Colonic mucosa (tissue), 4 donors: Measurements from ENCODE around the gene ARHGAP6. TPM values are rescaled to one million over a fixed set of nuclear protein-coding genes. Genes with fewer than 3 reads are reported as not detected.

Experiments used
- DNase-seq: peaks from one replicate; pipeline ENCODE4 v3.0.0-alpha.2; 2020
- H3K27ac ChIP-seq: fragments of 200-600 bp; one replicate; pipeline ENCODE4 v1.8.0; 2021
- H3K27me3 ChIP-seq: fragments of 200-600 bp; one replicate; pipeline ENCODE4 v1.8.0; 2021
- H3K36me3 ChIP-seq: fragments of 200-600 bp; one replicate; pipeline ENCODE4 v1.8.0; 2021
- H3K4me1 ChIP-seq: fragments of 200-600 bp; one replicate; pipeline ENCODE4 v1.8.0; 2021; ENCODE audit warnings: mild to moderate bottlenecking
- H3K4me3 ChIP-seq: fragments of 200-600 bp; one replicate; pipeline ENCODE4 v1.8.0; 2021
- H3K9ac ChIP-seq, 2 donors: one replicate each; pipeline ENCODE4 v1.7.0; 2013; ENCODE audit warnings: control low read depth in 2 of 2, low read depth in 2 of 2, low read length in 2 of 2
- H3K9me3 ChIP-seq: fragments of 200-600 bp; one replicate; pipeline ENCODE4 v1.8.0; 2021
- CTCF ChIP-seq: fragments of 200-600 bp; IDR thresholded peaks from one replicate; pipeline ENCODE4 v1.8.0; 2022; ENCODE audit warnings: antibody characterized with exemption, mild to moderate bottlenecking
- intact Hi-C: fragments of 100-400 bp; cut with DNase I; formaldehyde crosslinking; loops from one replicate; pipeline ENCODE4 v1.14.1; 2022
- total RNA-seq, 2 donors: library from RNA; stranded (reverse); fragmentation: NEBNext Ultra II Directional in 1 of 2; extraction: Animal tissue kit (Norgen Biotek cat#: 25700) in 1 of 2; gene quantifications; one replicate each; pipeline ENCODE4 v1.2.1, GENCODE V29; 2021
- donor health status: healthy.
- donor health status: DM: no; HTN: no; CAD: no.
- donor health status: DM: no; HTN: no; CAD: no.

ARHGAP6 gene
- total RNA-seq, 2 donors from 2014 or later: 1.1 to 5.0 TPM

GRCh38 chrX:11655282-11656015 lies 10.3 kb downstream of the ARHGAP6 start:
- Histone ChIP-seq H3K4me1 (no peaks in the 10 kb centered on the region), H3K9me3 (no peaks in the 10 kb centered on the region), H3K36me3 (no peaks in the 10 kb centered on the region), H3K9ac (no peak overlapping the region), H3K27ac (no peak overlapping the region), H3K27me3 (no peaks in the 10 kb centered on the region), H3K4me3 (no peak overlapping the region)
- no peak for TF ChIP-seq CTCF
- DNase-seq: no peak
- intact Hi-C loops: no loop called here

- H3K4me1 ChIP-seq: no peaks in the 10 kb centered on the region
- intact Hi-C loops: no loop called here
- no peak overlapping the region for H3K9ac ChIP-seq
- no peak overlapping the region for H3K27ac ChIP-seq
- H3K27me3 ChIP-seq: no peaks in the 10 kb centered on the region
- H3K9me3 ChIP-seq: no peaks in the 10 kb centered on the region
- no peak for TF ChIP-seq CTCF
- no peaks in the 10 kb centered on the region for H3K36me3 ChIP-seq
- no peak for DNase-seq
- H3K4me3 ChIP-seq: no peak overlapping the region
Measured at GRCh38 chrX:11648705-11649519, 16.8 kb downstream of the ARHGAP6 start.

GRCh38 chrX:11647138-11647537 lies 18.6 kb downstream of the ARHGAP6 start:
- Histone ChIP-seq H3K4me1 (no peaks in the 10 kb centered on the region), H3K9me3 (no peaks in the 10 kb centered on the region), H3K4me3 (no peak overlapping the region), H3K36me3 (no peaks in the 10 kb centered on the region), H3K27ac (no peak overlapping the region), H3K27me3 (no peaks in the 10 kb centered on the region), H3K9ac (no peak overlapping the region)
- intact Hi-C loops: no loop called here
- DNase-seq: no peak
- no peak for TF ChIP-seq CTCF

- Histone ChIP-seq H3K27me3 (no peaks in the 10 kb centered on the region), H3K4me3 (no peak overlapping the region), H3K9me3 (no peaks in the 10 kb centered on the region), H3K9ac (no peak overlapping the region), H3K4me1 (no peaks in the 10 kb centered on the region), H3K27ac (no peak overlapping the region), H3K36me3 (no peaks in the 10 kb centered on the region)
- DNase-seq: no peak
- intact Hi-C loops: no loop called here
- TF ChIP-seq CTCF: no peak
Measured at GRCh38 chrX:11641349-11642065, 24.2 kb downstream of the ARHGAP6 start.

- Histone ChIP-seq H3K36me3 (no peaks in the 10 kb centered on the region), H3K9me3 (no peaks in the 10 kb centered on the region), H3K9ac (no peak overlapping the region), H3K4me3 (no peak overlapping the region), H3K4me1 (no peaks in the 10 kb centered on the region), H3K27me3 (no peaks in the 10 kb centered on the region), H3K27ac (no peak overlapping the region)
- no peak for TF ChIP-seq CTCF
- DNase-seq: no peak
- intact Hi-C loops: no loop called here
Measured at GRCh38 chrX:11640089-11640488, 25.6 kb downstream of the ARHGAP6 start.
